Transverse colon (tissue), 4 donors: ENCODE measurements around the gene RAPGEF4.

Experiments
- CTCF ChIP-seq, 5 experiments: fragments of 200-600 bp in 3 of 5; fragments of 450-650 bp in 2 of 5; sonication (generic) in 3 of 5; IDR thresholded peaks; 1 replicate in 2 of 5; 2 replicates in 3 of 5; pipeline ENCODE4 v1.5.1; 2016 to 2017; ENCODE audit warnings: antibody characterized with exemption in 5 of 5, inconsistent platforms in 3 of 5, mild to moderate bottlenecking in 2 of 5, moderate library complexity in 1 of 5
- EP300 ChIP-seq: sonication (generic); formaldehyde crosslinking; IDR thresholded peaks from one replicate; pipeline ENCODE4 v1.6.1; 2017; ENCODE audit warnings: antibody characterized with exemption, low read depth
- POLR2A ChIP-seq: fragments of 450-650 bp; IDR thresholded peaks from one replicate; pipeline ENCODE4 v1.6.1; 2016; ENCODE audit warnings: antibody characterized with exemption, mild to moderate bottlenecking, moderate library complexity
- POLR2AphosphoS5 ChIP-seq, 3 donors: sonication (generic); formaldehyde crosslinking; IDR thresholded peaks; one replicate each; pipeline ENCODE4 v1.6.1; 2016; ENCODE audit warnings: antibody characterized with exemption in 3 of 3

GRCh38 chr2:173016451-173016850 is 280.8 kb downstream of the RAPGEF4 start:
- no peak for TF ChIP-seq CTCF (IDR thresholded peaks at IDR 0.05)
- no peak for TF ChIP-seq EP300
- TF ChIP-seq POLR2A, result no peak
- no peak for TF ChIP-seq POLR2AphosphoS5 (IDR thresholded peaks at IDR 0.05)
